OCI-LY7 (cell line): ENCODE data around the gene FAM24A. TPM values are rescaled to one million over a fixed set of nuclear protein-coding genes. Genes with fewer than 3 reads are reported as not detected.
A peak's percentile ranks its signal among the peaks of the same experiment; 100 is the strongest.

Experiments
- BruUV-seq: library from RNA; stranded (reverse); fragments of 400-500 nt; replicated peaks from 2 replicates; lab custom pipeline; 2021; lab: Mats Ljungman, UMichigan
- CTCF ChIA-PET: fragments of 300-600 bp; sonication (Branson Sonifier 250); formaldehyde crosslinking; loops from one replicate; lab custom pipeline; 2022; ENCODE audit warnings: antibody characterized with exemption; ENCODE audit not compliant: unreplicated experiment; lab: Charles Lee
- POLR2A ChIA-PET: fragments of 300-600 bp; sonication (Branson Sonifier 250); formaldehyde crosslinking; loops from one replicate; lab custom pipeline; 2022; ENCODE audit warnings: antibody characterized with exemption; lab: Charles Lee
- DNase-seq: peaks from one replicate; pipeline ENCODE4 v3.0.0-alpha.2; 2015; ENCODE audit warnings: low spot score
- H2AFZ ChIP-seq: fragments of 200-600 bp; sonication (generic), shearing (Covaris generic); 2 replicates; pipeline ENCODE4 v1.6.1; 2014; ENCODE audit warnings: mild to moderate bottlenecking, antibody characterized with exemption, low read length, moderate library complexity
- H3K27ac ChIP-seq: fragments of 200-600 bp; sonication (generic); 2 replicates; pipeline ENCODE4 v1.5.1; 2014; ENCODE audit warnings: mixed run types, low read depth, mild to moderate bottlenecking, moderate library complexity, low read length, inconsistent platforms; ENCODE audit not compliant: poor library complexity, severe bottlenecking
- H3K36me3 ChIP-seq: fragments of 200-600 bp; sonication (generic); 2 replicates; pipeline ENCODE4 v1.6.1; 2014; ENCODE audit warnings: mild to moderate bottlenecking, antibody characterized with exemption, low read length, moderate library complexity, mixed read lengths; ENCODE audit not compliant: insufficient read depth
- H3K4me1 ChIP-seq: fragments of 200-600 bp; sonication (generic); 2 replicates; pipeline ENCODE4 v1.5.1; 2014; ENCODE audit warnings: mild to moderate bottlenecking, low read length; ENCODE audit not compliant: insufficient read depth, poor library complexity, severe bottlenecking
- H3K4me2 ChIP-seq: fragments of 200-600 bp; sonication (generic); 2 replicates; pipeline ENCODE4 v1.6.1; 2014; ENCODE audit warnings: mild to moderate bottlenecking, low read length
- H3K4me3 ChIP-seq: fragments of 200-600 bp; sonication (generic); 2 replicates; pipeline ENCODE4 v1.5.1; 2014; ENCODE audit warnings: mild to moderate bottlenecking, low read depth, low read length; ENCODE audit not compliant: poor library complexity, severe bottlenecking
- H3K79me2 ChIP-seq: fragments of 200-600 bp; sonication (generic); 2 replicates; pipeline ENCODE4 v1.6.1; 2016; ENCODE audit warnings: low read depth, mild to moderate bottlenecking, low read length, moderate library complexity, mixed read lengths; ENCODE audit not compliant: insufficient read depth
- H3K9me2 ChIP-seq: fragments of 200-600 bp; sonication (generic); 2 replicates; pipeline ENCODE4 v1.6.1; 2016; ENCODE audit warnings: mild to moderate bottlenecking, low read length, mixed read lengths; ENCODE audit not compliant: insufficient read depth
- H3K9me3 ChIP-seq: fragments of 200-600 bp; sonication (generic); 2 replicates; pipeline ENCODE4 v1.6.1; 2014; ENCODE audit warnings: mild to moderate bottlenecking, mixed run types, low read length, mixed read lengths
- H4K20me1 ChIP-seq: fragments of 200-600 bp; sonication (generic); 2 replicates; pipeline ENCODE4 v1.6.1; 2014; ENCODE audit warnings: mild to moderate bottlenecking, antibody characterized with exemption, low read length, moderate library complexity, mixed read lengths; ENCODE audit not compliant: insufficient read depth
- EZH2phosphoT487 ChIP-seq: fragments of 200-600 bp; sonication (generic); IDR thresholded peaks from 2 replicates; pipeline ENCODE4 v1.6.1; 2018; ENCODE audit warnings: low read depth, borderline replicate concordance, mild to moderate bottlenecking, mixed run types, antibody characterized with exemption, low read length, moderate library complexity, mixed read lengths
- intact Hi-C: fragments of 100-400 bp; cut with micrococcal nuclease; formaldehyde crosslinking; loops from one replicate; pipeline ENCODE4 v1.10.0; 2022; ENCODE audit not compliant: unreplicated experiment
- total RNA-seq, 2 experiments: library from RNA; depleted of rRNA in 1 of 2; stranded (reverse); fragments of >200 nt in 1 of 2; shearing (Covaris generic) in 1 of 2; gene quantifications; 2 replicates each; pipeline ENCODE4 v1.2.3, GENCODE V29; 2014 to 2022
- TF ChIP-seq, protein P1 (sequence below): fragments of 200-600 bp; sonication (generic); conservative IDR thresholded peaks from 2 replicates; pipeline ENCODE4 v1.5.1; 2014; ENCODE audit warnings: mild to moderate bottlenecking, antibody characterized with exemption, low read length, moderate library complexity, mixed read lengths

FAM24A gene
- total RNA-seq, 2 experiments from 2014 or later: not detected

DNA sequence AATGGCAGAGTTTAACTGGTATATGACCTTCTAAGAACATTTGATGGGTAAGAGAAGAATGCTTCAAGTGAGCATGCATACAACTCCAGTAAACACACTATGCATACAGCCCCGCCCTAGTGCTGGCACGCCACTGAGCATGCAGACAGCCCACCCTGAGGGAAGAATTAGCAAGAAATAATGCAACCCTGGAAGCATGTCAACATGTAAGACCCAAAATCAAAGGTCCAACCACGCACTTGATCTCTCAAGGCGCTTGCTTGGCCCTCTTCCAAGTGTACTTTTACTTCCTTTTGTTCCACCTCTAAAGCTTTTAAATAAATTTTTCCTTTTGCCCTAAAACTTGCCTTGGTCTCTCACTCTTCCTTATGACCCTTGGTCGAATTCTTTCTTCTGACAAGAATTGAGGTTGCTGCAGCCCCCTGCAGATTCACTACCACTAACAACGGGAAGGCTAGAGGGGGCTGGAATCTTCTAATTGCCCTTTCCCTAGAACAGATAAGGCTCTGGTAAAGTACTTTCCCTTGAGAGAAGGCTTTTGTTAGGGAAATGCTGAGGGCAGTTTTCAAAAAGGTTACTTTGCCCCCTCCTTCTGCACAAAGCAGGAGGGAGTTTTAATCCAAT, 34.5 kb upstream of the FAM24A start:
- Histone ChIP-seq H3K4me1 (no peaks in the 10 kb centered on the region), H3K4me3 (no peak overlapping the region), H3K36me3 (peaks cover 6% of the 10 kb centered on the region; the same call in 1 of the 2 replicates), H3K4me2 (no peak overlapping the region), H3K9me3 (no peaks in the 10 kb centered on the region), H3K79me2 (peaks cover 22% of the 10 kb centered on the region; the same call in 1 of the 2 replicates), H2AFZ (no peak overlapping the region), H4K20me1 (no peaks in the 10 kb centered on the region), H3K9me2 (no peaks in the 10 kb centered on the region), H3K27ac (no peak overlapping the region)
- ChIA-PET CTCF (no interaction called here), POLR2A (no interaction called here)
- no TSS peak for BruUV-seq
- TF ChIP-seq, protein P1, sequence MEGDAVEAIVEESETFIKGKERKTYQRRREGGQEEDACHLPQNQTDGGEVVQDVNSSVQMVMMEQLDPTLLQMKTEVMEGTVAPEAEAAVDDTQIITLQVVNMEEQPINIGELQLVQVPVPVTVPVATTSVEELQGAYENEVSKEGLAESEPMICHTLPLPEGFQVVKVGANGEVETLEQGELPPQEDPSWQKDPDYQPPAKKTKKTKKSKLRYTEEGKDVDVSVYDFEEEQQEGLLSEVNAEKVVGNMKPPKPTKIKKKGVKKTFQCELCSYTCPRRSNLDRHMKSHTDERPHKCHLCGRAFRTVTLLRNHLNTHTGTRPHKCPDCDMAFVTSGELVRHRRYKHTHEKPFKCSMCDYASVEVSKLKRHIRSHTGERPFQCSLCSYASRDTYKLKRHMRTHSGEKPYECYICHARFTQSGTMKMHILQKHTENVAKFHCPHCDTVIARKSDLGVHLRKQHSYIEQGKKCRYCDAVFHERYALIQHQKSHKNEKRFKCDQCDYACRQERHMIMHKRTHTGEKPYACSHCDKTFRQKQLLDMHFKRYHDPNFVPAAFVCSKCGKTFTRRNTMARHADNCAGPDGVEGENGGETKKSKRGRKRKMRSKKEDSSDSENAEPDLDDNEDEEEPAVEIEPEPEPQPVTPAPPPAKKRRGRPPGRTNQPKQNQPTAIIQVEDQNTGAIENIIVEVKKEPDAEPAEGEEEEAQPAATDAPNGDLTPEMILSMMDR: no peak
- no peak for TF ChIP-seq EZH2phosphoT487
- DNase-seq: no peak
- intact Hi-C loops: no loop called here

DNA sequence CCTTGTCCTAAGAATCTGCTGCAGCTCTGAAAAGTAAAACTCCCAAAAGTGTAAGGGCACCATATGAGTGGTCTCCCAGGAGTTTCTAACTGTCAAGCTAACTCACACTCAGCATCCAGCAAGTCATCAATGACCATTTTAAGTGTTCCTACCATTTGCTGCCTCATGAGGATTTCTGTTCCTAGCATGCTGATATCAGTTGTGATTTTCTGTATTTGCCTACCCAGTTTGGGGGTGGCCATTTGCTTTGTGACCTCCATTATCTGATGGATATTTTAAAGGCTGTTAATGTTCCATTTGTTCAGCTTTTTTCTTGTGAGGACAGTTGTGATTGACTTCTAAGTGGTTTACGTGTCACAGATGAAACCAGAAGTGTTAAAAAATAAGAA, 33.9 kb upstream of the FAM24A start:
- CTCF ChIA-PET: no interaction called here
- intact Hi-C loops: no loop called here
- no TSS peak for BruUV-seq
- DNase-seq: no peak
- Histone ChIP-seq H3K4me3 (no peak overlapping the region), H3K4me1 (no peaks in the 10 kb centered on the region), H3K4me2 (no peak overlapping the region), H3K9me3 (no peaks in the 10 kb centered on the region), H3K79me2 (peaks cover 22% of the 10 kb centered on the region; the same call in 1 of the 2 replicates), H3K9me2 (no peaks in the 10 kb centered on the region), H3K36me3 (peaks cover 6% of the 10 kb centered on the region; the same call in 1 of the 2 replicates), H3K27ac (no peak overlapping the region), H2AFZ (no peak overlapping the region), H4K20me1 (no peaks in the 10 kb centered on the region)
- POLR2A ChIA-PET: no interaction called here
- TF ChIP-seq, protein P1: no peak

DNA sequence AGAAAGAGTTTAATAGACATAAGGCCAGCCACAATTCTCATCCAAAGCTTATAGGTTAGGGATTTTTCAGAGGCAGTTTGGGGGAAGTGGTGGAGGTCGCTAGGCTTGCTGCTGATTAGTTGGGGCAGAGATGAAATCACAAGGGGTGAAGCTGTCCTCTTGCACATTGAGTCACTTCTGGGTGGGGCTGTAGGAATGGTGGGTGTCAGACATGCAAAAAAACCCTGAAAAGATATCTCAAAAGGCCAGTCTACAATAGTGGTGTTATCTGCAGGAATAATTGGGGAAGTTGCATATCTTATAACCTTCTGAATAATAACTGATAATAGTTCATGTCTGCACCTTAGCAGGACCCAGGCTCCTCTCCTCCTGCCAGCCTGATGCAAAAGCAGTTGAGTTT, 33.1 kb upstream of the FAM24A start:
- Histone ChIP-seq H3K9me3 (no peaks in the 10 kb centered on the region), H4K20me1 (no peaks in the 10 kb centered on the region), H2AFZ (no peak overlapping the region), H3K4me3 (no peak overlapping the region), H3K4me1 (no peaks in the 10 kb centered on the region), H3K9me2 (no peaks in the 10 kb centered on the region), H3K27ac (no peak overlapping the region), H3K4me2 (peak overlapping the region; percentile 79; the same call in 1 of the 2 replicates), H3K79me2 (peaks cover 22% of the 10 kb centered on the region; the same call in 1 of the 2 replicates), H3K36me3 (peaks cover 6% of the 10 kb centered on the region; the same call in 1 of the 2 replicates)
- no TSS peak for BruUV-seq
- ChIA-PET POLR2A (no interaction called here), CTCF (no interaction called here)
- TF ChIP-seq EZH2phosphoT487: no peak
- TF ChIP-seq, protein P1: no peak
- intact Hi-C loops: no loop called here
- no peak for DNase-seq
